ENCODE data around the gene PPP2R2C. TPM values are rescaled to one million over a fixed set of nuclear protein-coding genes. Genes with fewer than 3 reads are reported as not detected.

Gene PPP2R2C
- total and polyA plus RNA-seq, 9 of the 15 experiments (the other 6 are each of a cell fraction or from before 2014, with no cell fraction given), result 0.04 to 0.06 TPM; not detected in 7

GRCh38 chr4:6464842-6465588 lies 7.4 kb downstream of the PPP2R2C start:
- H3K27ac ChIP-seq (ENCODE audit: extremely low read depth, low read depth, low read length), result no peak overlapping the region
- H3K27me3 ChIP-seq (ENCODE audit: control insufficient read depth in 2 of 2, insufficient read depth in 2 of 2, low read length in 2 of 2), result peaks cover 2 to 22% of the 10 kb centered on the region in 2 experiments; a peak in 4 of 5 replicates
- H3K9me3 ChIP-seq (replicated peaks; ENCODE audit: control insufficient read depth, insufficient read depth, low read depth, low read length), result no peaks in the 10 kb centered on the region
- intact Hi-C loops (cut with micrococcal nuclease) (no loop called here), in situ Hi-C loops (cut with MboI) (no loop called here)
- CTCF ChIA-PET (ENCODE audit: low intra/inter-chr PET ratio), result no interaction called here
- POLR2A ChIA-PET, result no interaction called here
- no TSS peak for BruUV-seq (replicated peaks)
- 1% methylated on average over 7 of the region's 7 CpGs for WGBS (ENCODE audit: insufficient coverage, low coverage, missing lambda C conversion rate)
- H4K20me1 ChIP-seq (replicated peaks; ENCODE audit: control insufficient read depth, insufficient read depth, low read length), result no peaks in the 10 kb centered on the region; the same call in 1 of the 2 replicates
- no peak overlapping the region for H3K4me3 ChIP-seq
- H3K9ac ChIP-seq (ENCODE audit: insufficient read depth in 1 of 2, low read depth in 2 of 2, low read length in 2 of 2), result no peak overlapping the region
- no peaks in the 10 kb centered on the region for H3K9me1 ChIP-seq (ENCODE audit: control insufficient read depth, insufficient read depth, low read length)
- H3K36me3 ChIP-seq (ENCODE audit: control insufficient read depth, insufficient read depth, low read length), result no peaks in the 10 kb centered on the region
- no peaks in the 10 kb centered on the region for H3K4me1 ChIP-seq (replicated peaks in 1 of 2; ENCODE audit: control insufficient read depth in 2 of 2, insufficient read depth in 2 of 2, low read length in 2 of 2)
- ATAC-seq (peak; percentile 83), FAIRE-seq (no peak), DNase-seq (ENCODE audit: extremely low read depth in 1 of 4, low spot score in 3 of 4) (peak; percentile 12 to 79 (median 68))
- no peak overlapping the region for H3K4me2 ChIP-seq (ENCODE audit: insufficient read depth, low read length)
- H2AFZ ChIP-seq (ENCODE audit: low read depth, low read length), result no peak overlapping the region
- no peaks in the 10 kb centered on the region for H3K79me2 ChIP-seq (ENCODE audit: control insufficient read depth, insufficient read depth, low read length)
- no peak for TF ChIP-seq E2F8 (IDR thresholded peaks at IDR 0.05; ENCODE audit: low read depth, partially characterized antibody)
- TF ChIP-seq SOX6 (IDR thresholded peaks at IDR 0.05), result no peak
- TF ChIP-seq SPI1 (IDR thresholded peaks at IDR 0.05; ENCODE audit: borderline replicate concordance, low read depth, low read length), result no peak
- no peak for TF ChIP-seq NFRKB (IDR thresholded peaks at IDR 0.05; ENCODE audit: low read depth)
- TF ChIP-seq KAT7 (CRISPR knock-in tag; IDR thresholded peaks at IDR 0.05; ENCODE audit: borderline replicate concordance), result no peak
- no peak for TF ChIP-seq CBX3 (IDR thresholded peaks at IDR 0.05; ENCODE audit: borderline replicate concordance in 1 of 2, low read length in 2 of 2)
- TF ChIP-seq RBM17 (IDR thresholded peaks at IDR 0.05; ENCODE audit: borderline replicate concordance, low read depth, low read length), result no peak
- no peak for TF ChIP-seq FOSL1 (tag; conservative IDR thresholded peaks at IDR 0.05)
- no peak for TF ChIP-seq PYGO2 (tag; IDR thresholded peaks at IDR 0.05)
- no peak for TF ChIP-seq BCLAF1 (IDR thresholded peaks at IDR 0.05; ENCODE audit: borderline replicate concordance in 1 of 2, control insufficient read depth in 1 of 2, low read depth in 2 of 2, low read length in 1 of 2)
- TF ChIP-seq NR2C1 (IDR thresholded peaks at IDR 0.05), result no peak
- TF ChIP-seq NR2C1 (tag; IDR thresholded peaks at IDR 0.05), result no peak
- no peak for TF ChIP-seq SP1 (CRISPR knock-in tag; IDR thresholded peaks at IDR 0.05)
- TF ChIP-seq CTCFL (IDR thresholded peaks at IDR 0.05; ENCODE audit: borderline replicate concordance, insufficient read depth, low read depth, low read length, poor library complexity, severe bottlenecking), result no peak
